ENCODE results near the gene KRTAP9-3. TPM values are rescaled to one million over a fixed set of nuclear protein-coding genes. Genes with fewer than 3 reads are reported as not detected.
"Not testable (repeated sequence)": the region's sequence is repeated elsewhere in the genome, so short reads cannot be mapped to it uniquely, and the experiment has no call there.

KRTAP9-3 gene
- total and polyA plus RNA-seq, 2 donors (not counting 1 experiment from before 2014, with no cell fraction given) = not detected

- H3K4me3 Mint-ChIP-seq = no peak within 1 kb of the TSS
- H3K79me2 ChIP-seq (ENCODE audit: control insufficient read depth, insufficient read depth, low read length) = no peaks in the 10 kb centered on the region
- no peaks in the 10 kb centered on the region for H3K9me3 Mint-ChIP-seq (ENCODE audit: insufficient read depth)
- H3K36me3 ChIP-seq (replicated peaks in 1 of 2; ENCODE audit: control extremely low read depth in 1 of 2, control insufficient read depth in 1 of 2, extremely low read depth in 1 of 2, insufficient read depth in 2 of 2, low read length in 1 of 2) = no peaks in the 10 kb centered on the region
- H3K4me1 ChIP-seq (ENCODE audit: control insufficient read depth in 2 of 2, insufficient read depth in 2 of 2, low read length in 2 of 2) = no peaks in the 10 kb centered on the region
- no peaks in the 10 kb centered on the region for H3K9me3 ChIP-seq (ENCODE audit: control extremely low read depth in 1 of 3, control insufficient read depth in 2 of 3, insufficient read depth in 1 of 3, low read length in 2 of 3)
- 50% methylated on average over 1 of the region's 2 CpGs for WGBS (ENCODE audit: insufficient coverage)
- no peak for TF ChIP-seq CTCF (IDR thresholded peaks at IDR 0.05)
- no peak for TF ChIP-seq EZH2 (IDR thresholded peaks at IDR 0.05; ENCODE audit: borderline replicate concordance, insufficient read depth, low read depth, low read length, poor library complexity, severe bottlenecking)
- ATAC-seq (ENCODE audit: low read depth) (no peak), DNase-seq (peak; percentile 1)
- no peaks in the 10 kb centered on the region for H4K20me1 ChIP-seq (ENCODE audit: control insufficient read depth, insufficient read depth, low read length, poor library complexity, severe bottlenecking)
- peaks cover 53% of the 10 kb centered on the region for H3K27me3 Mint-ChIP-seq
- intact Hi-C loops (cut with micrococcal nuclease) = no loop called here
- no peak within 1 kb of the TSS for H3K4me2 ChIP-seq (replicated peaks; ENCODE audit: low read depth, low read length, poor library complexity, severe bottlenecking)
- H3K4me3 ChIP-seq (ENCODE audit: control extremely low read depth in 1 of 5, extremely low read depth in 1 of 5, insufficient read depth in 1 of 5, low read depth in 2 of 5, low read length in 4 of 5) = no peak within 1 kb of the TSS
- H2AFZ ChIP-seq (ENCODE audit: insufficient read depth, low read depth, low read length, poor library complexity, severe bottlenecking) = no peak within 1 kb of the TSS
- CTCF ChIA-PET = no interaction called here
- H3K4me1 Mint-ChIP-seq = no peaks in the 10 kb centered on the region
- H3K27ac Mint-ChIP-seq = no peak within 1 kb of the TSS
- H3K9ac ChIP-seq (ENCODE audit: low read length) = no peak within 1 kb of the TSS
- H3K27me3 ChIP-seq (replicated peaks in 1 of 4; ENCODE audit: control extremely low read depth in 1 of 4, control insufficient read depth in 3 of 4, insufficient read depth in 4 of 4, low read length in 3 of 4) = no peaks in the 10 kb centered on the region
- H3K27ac ChIP-seq (ENCODE audit: low read length in 2 of 2) = no peak within 1 kb of the TSS
- POLR2A ChIA-PET = no interaction called here
Observed at GRCh38 chr17:41265078-41265477, 32.8 kb downstream of the KRTAP9-3 start, which contains the start of gene KRTAP9-6. Gene KRTAP9-6 (plus strand): TSS chr17:41265378. CDS start chr17:41265378, 0 bp downstream.

- intact Hi-C loops (cut with micrococcal nuclease) = no loop called here
- no peak for ATAC-seq (ENCODE audit: low read depth)
- H3K9ac ChIP-seq (ENCODE audit: low read length) = no peak overlapping the region
- no CpG with 5 or more reads among the region's 3 CpGs for WGBS (ENCODE audit: insufficient coverage)
- peaks cover 38% of the 10 kb centered on the region for H3K27me3 Mint-ChIP-seq
- H3K36me3 ChIP-seq (replicated peaks in 1 of 2; ENCODE audit: control extremely low read depth in 1 of 2, control insufficient read depth in 1 of 2, extremely low read depth in 1 of 2, insufficient read depth in 2 of 2, low read length in 1 of 2) = no peaks in the 10 kb centered on the region
- H3K79me2 ChIP-seq (ENCODE audit: control insufficient read depth, insufficient read depth, low read length) = no peaks in the 10 kb centered on the region
- H3K4me3 Mint-ChIP-seq = no peak overlapping the region
- DNase-seq = no peak
- TF ChIP-seq EZH2 (IDR thresholded peaks at IDR 0.05; ENCODE audit: borderline replicate concordance, insufficient read depth, low read depth, low read length, poor library complexity, severe bottlenecking) = no peak
- TF ChIP-seq CTCF (IDR thresholded peaks at IDR 0.05) = no peak
- ChIA-PET CTCF (no interaction called here), POLR2A (no interaction called here)
- no peak overlapping the region for H3K4me3 ChIP-seq (ENCODE audit: control extremely low read depth in 1 of 5, extremely low read depth in 1 of 5, insufficient read depth in 1 of 5, low read depth in 2 of 5, low read length in 4 of 5)
- no peaks in the 10 kb centered on the region for H3K27me3 ChIP-seq (replicated peaks in 1 of 4; ENCODE audit: control extremely low read depth in 1 of 4, control insufficient read depth in 3 of 4, insufficient read depth in 4 of 4, low read length in 3 of 4)
- H3K27ac Mint-ChIP-seq = no peak overlapping the region
- H3K4me1 Mint-ChIP-seq = no peaks in the 10 kb centered on the region
- no peak overlapping the region for H3K27ac ChIP-seq (ENCODE audit: low read length in 2 of 2)
- no peaks in the 10 kb centered on the region for H3K9me3 ChIP-seq (ENCODE audit: control extremely low read depth in 1 of 3, control insufficient read depth in 2 of 3, insufficient read depth in 1 of 3, low read length in 2 of 3)
- no peak overlapping the region for H3K4me2 ChIP-seq (replicated peaks; ENCODE audit: low read depth, low read length, poor library complexity, severe bottlenecking)
- H3K9me3 Mint-ChIP-seq (ENCODE audit: insufficient read depth) = no peaks in the 10 kb centered on the region
- H3K4me1 ChIP-seq (ENCODE audit: control insufficient read depth in 2 of 2, insufficient read depth in 2 of 2, low read length in 2 of 2) = no peaks in the 10 kb centered on the region
- no peak overlapping the region for H2AFZ ChIP-seq (ENCODE audit: insufficient read depth, low read depth, low read length, poor library complexity, severe bottlenecking)
- no peaks in the 10 kb centered on the region for H4K20me1 ChIP-seq (ENCODE audit: control insufficient read depth, insufficient read depth, low read length, poor library complexity, severe bottlenecking)
Observed at GRCh38 chr17:41267711-41268110, 35.5 kb downstream of the KRTAP9-3 start.

GRCh38 chr17:41271323-41271722 lies 39.1 kb downstream of the KRTAP9-3 start:
- ATAC-seq (ENCODE audit: low read depth); POLR2A ChIA-PET; H3K9ac ChIP-seq (ENCODE audit: low read length); H3K4me1 ChIP-seq (ENCODE audit: control insufficient read depth in 2 of 2, insufficient read depth in 2 of 2, low read length in 2 of 2); H3K4me2 ChIP-seq (replicated peaks; ENCODE audit: low read depth, low read length, poor library complexity, severe bottlenecking); H3K4me3 ChIP-seq (ENCODE audit: control extremely low read depth in 1 of 5, extremely low read depth in 1 of 5, insufficient read depth in 1 of 5, low read depth in 2 of 5, low read length in 4 of 5); H2AFZ ChIP-seq (ENCODE audit: insufficient read depth, low read depth, low read length, poor library complexity, severe bottlenecking); H3K9me3 ChIP-seq (ENCODE audit: control extremely low read depth in 1 of 3, control insufficient read depth in 2 of 3, insufficient read depth in 1 of 3, low read length in 2 of 3); H3K27ac Mint-ChIP-seq; H3K27me3 ChIP-seq (replicated peaks in 1 of 4; ENCODE audit: control extremely low read depth in 1 of 4, control insufficient read depth in 3 of 4, insufficient read depth in 4 of 4, low read length in 3 of 4); H3K36me3 ChIP-seq (replicated peaks in 1 of 2; ENCODE audit: control extremely low read depth in 1 of 2, control insufficient read depth in 1 of 2, extremely low read depth in 1 of 2, insufficient read depth in 2 of 2, low read length in 1 of 2); H3K79me2 ChIP-seq (ENCODE audit: control insufficient read depth, insufficient read depth, low read length); H4K20me1 ChIP-seq (ENCODE audit: control insufficient read depth, insufficient read depth, low read length, poor library complexity, severe bottlenecking); H3K27ac ChIP-seq (ENCODE audit: low read length in 2 of 2); DNase-seq; CTCF ChIA-PET; H3K4me1 Mint-ChIP-seq; H3K9me3 Mint-ChIP-seq (ENCODE audit: insufficient read depth); H3K4me3 Mint-ChIP-seq; intact Hi-C loops (cut with micrococcal nuclease): not testable (repeated sequence)
- peaks cover 26% of the 10 kb centered on the region for H3K27me3 Mint-ChIP-seq
- WGBS (ENCODE audit: insufficient coverage) = 80% methylated on average over 1 of the region's 1 CpG
